CD14-positive monocyte (primary cell): ENCODE results near the gene TAGAP. TPM values are rescaled to one million over a fixed set of nuclear protein-coding genes. Genes with fewer than 3 reads are reported as not detected.

Experiments used
- DNase-seq, 3 donors: peaks; one replicate each; pipeline ENCODE4 v3.0.0-alpha.2; 2011 to 2022
- H2AFZ ChIP-seq: 2 replicates; pipeline ENCODE4 v1.6.0; 2012; ENCODE audit warnings: mild to moderate bottlenecking, low read depth, low read length, inconsistent platforms; ENCODE audit not compliant: insufficient read depth, poor library complexity, severe bottlenecking
- H3K27ac ChIP-seq, 2 donors: 1 replicate in 1 of 2; 2 replicates in 1 of 2; pipeline ENCODE4 v1.5.1; 2012 to 2013; ENCODE audit warnings: low read length in 2 of 2, control low read depth in 1 of 2, inconsistent platforms in 1 of 2, low read depth in 1 of 2, mild to moderate bottlenecking in 1 of 2
- H3K27me3 ChIP-seq, 2 donors: one replicate each; pipeline versions ENCODE4 v1.6.0 to v1.6.1; 2011 to 2013; ENCODE audit warnings: low read length in 2 of 2; ENCODE audit not compliant: control insufficient read depth in 2 of 2, insufficient read depth in 2 of 2
- H3K36me3 ChIP-seq, 2 donors: replicated peaks in 1 of 2; 1 replicate in 1 of 2; 2 replicates in 1 of 2; pipeline versions ENCODE4 v1.5.1 to v1.6.1; 2012 to 2013; ENCODE audit warnings: low read length in 2 of 2, control low read depth in 1 of 2, inconsistent platforms in 1 of 2, mild to moderate bottlenecking in 1 of 2; ENCODE audit not compliant: insufficient read depth in 2 of 2, control insufficient read depth in 1 of 2
- H3K4me1 ChIP-seq, 2 donors: 1 replicate in 1 of 2; 2 replicates in 1 of 2; pipeline versions ENCODE4 v1.5.1 to v1.6.1; 2012 to 2013; ENCODE audit warnings: low read length in 2 of 2, control low read depth in 1 of 2, inconsistent platforms in 1 of 2, mild to moderate bottlenecking in 1 of 2, moderate library complexity in 1 of 2; ENCODE audit not compliant: insufficient read depth in 2 of 2, control insufficient read depth in 1 of 2
- H3K4me2 ChIP-seq: replicated peaks from 2 replicates; pipeline ENCODE3; 2012; ENCODE audit warnings: low read length, moderate library complexity, mild to moderate bottlenecking; ENCODE audit not compliant: poor library complexity, severe bottlenecking; ENCODE audit errors: extremely low read depth
- H3K4me3 ChIP-seq, 3 experiments: fragments of 200-600 bp in 1 of 3; sonication (generic) in 1 of 3; replicated peaks in 1 of 3; 1 replicate in 2 of 3; 2 replicates in 1 of 3; pipeline ENCODE4 v1.5.1; 2011 to 2013; ENCODE audit warnings: low read length in 3 of 3, mild to moderate bottlenecking in 3 of 3, control low read depth in 2 of 3, low read depth in 2 of 3, inconsistent platforms in 1 of 3, moderate library complexity in 1 of 3
- H3K79me2 ChIP-seq: 2 replicates; pipeline ENCODE4 v1.6.0; 2012; ENCODE audit warnings: mild to moderate bottlenecking, control low read depth, inconsistent platforms, low read length, moderate library complexity; ENCODE audit not compliant: insufficient read depth
- H3K9ac ChIP-seq: 2 replicates; pipeline ENCODE4 v1.6.0; 2017; ENCODE audit warnings: low read length, mild to moderate bottlenecking; ENCODE audit not compliant: insufficient read depth, poor library complexity, severe bottlenecking
- H3K9me3 ChIP-seq, 2 donors: replicated peaks in 1 of 2; 1 replicate in 1 of 2; 2 replicates in 1 of 2; pipeline versions ENCODE4 v1.5.1 to v1.6.1; 2012 to 2013; ENCODE audit warnings: low read length in 2 of 2, control low read depth in 1 of 2; ENCODE audit not compliant: control insufficient read depth in 1 of 2, insufficient read depth in 1 of 2
- H4K20me1 ChIP-seq: 2 replicates; pipeline ENCODE4 v1.6.0; 2012; ENCODE audit warnings: mild to moderate bottlenecking, low read length, control low read depth, moderate library complexity; ENCODE audit not compliant: insufficient read depth
- H3K27ac Mint-ChIP-seq, 7 donors: one replicate each; pipeline ENCODE4 v1.8.0; 2020; ENCODE audit warnings: mild to moderate bottlenecking in 7 of 7, mixed read lengths in 7 of 7, moderate library complexity in 6 of 7, inconsistent platforms in 2 of 7
- H3K27me3 Mint-ChIP-seq, 3 donors: one replicate each; pipeline ENCODE4 v1.8.0; 2021 to 2022; ENCODE audit warnings: low read depth in 3 of 3, mild to moderate bottlenecking in 3 of 3, mixed read lengths in 3 of 3, moderate library complexity in 3 of 3, inconsistent platforms in 1 of 3
- H3K36me3 Mint-ChIP-seq, 2 donors: one replicate each; pipeline ENCODE4 v1.8.0; 2020; ENCODE audit warnings: mixed read lengths in 2 of 2, inconsistent platforms in 1 of 2, mild to moderate bottlenecking in 1 of 2
- H3K4me1 Mint-ChIP-seq: one replicate; pipeline ENCODE4 v1.8.0; 2020; ENCODE audit warnings: mild to moderate bottlenecking, mixed read lengths
- H3K4me3 Mint-ChIP-seq, 2 donors: one replicate each; pipeline ENCODE4 v1.8.0; 2020; ENCODE audit warnings: mild to moderate bottlenecking in 2 of 2, mixed read lengths in 2 of 2, moderate library complexity in 1 of 2
- H3K9me3 Mint-ChIP-seq, 7 donors: one replicate each; pipeline ENCODE4 v1.8.0; 2020 to 2022; ENCODE audit warnings: mixed read lengths in 7 of 7, mild to moderate bottlenecking in 6 of 7, moderate library complexity in 6 of 7, inconsistent platforms in 2 of 7
- WGBS: methylation state at CpG from one replicate; pipeline ENCODE4 v1.1.5; 2013; ENCODE audit warnings: missing lambda C conversion rate; ENCODE audit not compliant: insufficient coverage; 5-methylcytosine and 5-hydroxymethylcytosine counted together
- intact Hi-C, 2 donors: fragments of 100-400 bp; cut with micrococcal nuclease; formaldehyde crosslinking; loops; one replicate each; pipeline versions ENCODE4 v1.15.0 to v1.15.1; 2023
- polyA plus RNA-seq, 3 donors: library from polyadenylated mRNA; depleted of rRNA in 1 of 3; unstranded in 2 of 3; stranded (reverse) in 1 of 3; fragments of 300-500 nt in 2 of 3; fragments of >200 nt in 1 of 3; fragmentation: Illumina TruSeq in 2 of 3; gene quantifications; 1 replicate in 2 of 3; 2 replicates in 1 of 3; pipeline ENCODE4 v1.2.3, GENCODE V29; 2012 to 2021
- TF ChIP-seq, protein P1 (sequence below): fragments of 200-600 bp; IDR thresholded peaks from one replicate; pipeline ENCODE4 v1.8.0; 2022; ENCODE audit warnings: antibody characterized with exemption, mild to moderate bottlenecking

The TAGAP gene
- polyA plus RNA-seq, 3 donors, result 51.9 to 299 (median 59.1) TPM

DNA sequence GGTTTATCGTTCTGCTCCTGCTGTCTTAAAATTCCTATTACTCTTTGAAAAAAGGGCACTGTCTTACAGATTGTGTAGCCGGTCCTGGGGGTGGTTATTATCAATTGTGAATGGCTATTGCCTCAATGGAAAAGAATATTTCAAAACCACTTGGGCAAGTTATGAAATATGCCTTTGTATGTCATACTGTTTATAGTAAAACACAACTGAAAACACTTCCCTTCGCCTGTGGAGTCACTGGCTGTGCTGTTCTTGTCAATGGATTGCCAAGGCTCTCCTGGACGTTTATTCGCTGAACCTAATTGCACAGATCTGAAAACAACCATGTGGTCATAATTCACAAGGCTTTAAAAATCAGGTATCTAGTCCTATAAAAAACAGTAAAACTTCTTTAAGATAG is 47.8 kb upstream of the TAGAP start:
- no peaks in the 10 kb centered on the region for H4K20me1 ChIP-seq
- H3K36me3 ChIP-seq, result no peaks in the 10 kb centered on the region
- no peak overlapping the region for H2AFZ ChIP-seq
- H3K27me3 Mint-ChIP-seq, result peaks cover 0 to 2% (median 0%) of the 10 kb centered on the region in 3 donors
- TF ChIP-seq, protein P1, sequence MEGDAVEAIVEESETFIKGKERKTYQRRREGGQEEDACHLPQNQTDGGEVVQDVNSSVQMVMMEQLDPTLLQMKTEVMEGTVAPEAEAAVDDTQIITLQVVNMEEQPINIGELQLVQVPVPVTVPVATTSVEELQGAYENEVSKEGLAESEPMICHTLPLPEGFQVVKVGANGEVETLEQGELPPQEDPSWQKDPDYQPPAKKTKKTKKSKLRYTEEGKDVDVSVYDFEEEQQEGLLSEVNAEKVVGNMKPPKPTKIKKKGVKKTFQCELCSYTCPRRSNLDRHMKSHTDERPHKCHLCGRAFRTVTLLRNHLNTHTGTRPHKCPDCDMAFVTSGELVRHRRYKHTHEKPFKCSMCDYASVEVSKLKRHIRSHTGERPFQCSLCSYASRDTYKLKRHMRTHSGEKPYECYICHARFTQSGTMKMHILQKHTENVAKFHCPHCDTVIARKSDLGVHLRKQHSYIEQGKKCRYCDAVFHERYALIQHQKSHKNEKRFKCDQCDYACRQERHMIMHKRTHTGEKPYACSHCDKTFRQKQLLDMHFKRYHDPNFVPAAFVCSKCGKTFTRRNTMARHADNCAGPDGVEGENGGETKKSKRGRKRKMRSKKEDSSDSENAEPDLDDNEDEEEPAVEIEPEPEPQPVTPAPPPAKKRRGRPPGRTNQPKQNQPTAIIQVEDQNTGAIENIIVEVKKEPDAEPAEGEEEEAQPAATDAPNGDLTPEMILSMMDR, result no peak
- peak overlapping the region; percentile 22 to 77 for H3K27ac ChIP-seq
- H3K4me3 Mint-ChIP-seq, result no peak overlapping the region
- peaks cover 3 to 6% of the 10 kb centered on the region in 2 donors for H3K36me3 Mint-ChIP-seq
- peak overlapping the region; percentile 82 to 95 (median 92) for H3K27ac Mint-ChIP-seq
- peaks cover 46% of the 10 kb centered on the region for H3K4me1 Mint-ChIP-seq
- no peaks in the 10 kb centered on the region for H3K9me3 ChIP-seq
- DNase-seq, result peak; percentile 80 to 97 (median 89)
- H3K27me3 ChIP-seq, result no peaks in the 10 kb centered on the region
- 14% methylated on average over 2 of the region's 5 CpGs for WGBS
- H3K4me3 ChIP-seq, result peak overlapping the region in 1 of 3 experiments; percentile 25
- intact Hi-C loops, result no loop called here
- no peaks in the 10 kb centered on the region for H3K79me2 ChIP-seq
- H3K9ac ChIP-seq, result no peak overlapping the region
- H3K4me2 ChIP-seq, result peak overlapping the region; percentile 45
- H3K4me1 ChIP-seq, result peaks cover 31 to 32% of the 10 kb centered on the region in 2 donors
- peaks cover 0 to 3% (median 0%) of the 10 kb centered on the region in 7 donors for H3K9me3 Mint-ChIP-seq

DNA sequence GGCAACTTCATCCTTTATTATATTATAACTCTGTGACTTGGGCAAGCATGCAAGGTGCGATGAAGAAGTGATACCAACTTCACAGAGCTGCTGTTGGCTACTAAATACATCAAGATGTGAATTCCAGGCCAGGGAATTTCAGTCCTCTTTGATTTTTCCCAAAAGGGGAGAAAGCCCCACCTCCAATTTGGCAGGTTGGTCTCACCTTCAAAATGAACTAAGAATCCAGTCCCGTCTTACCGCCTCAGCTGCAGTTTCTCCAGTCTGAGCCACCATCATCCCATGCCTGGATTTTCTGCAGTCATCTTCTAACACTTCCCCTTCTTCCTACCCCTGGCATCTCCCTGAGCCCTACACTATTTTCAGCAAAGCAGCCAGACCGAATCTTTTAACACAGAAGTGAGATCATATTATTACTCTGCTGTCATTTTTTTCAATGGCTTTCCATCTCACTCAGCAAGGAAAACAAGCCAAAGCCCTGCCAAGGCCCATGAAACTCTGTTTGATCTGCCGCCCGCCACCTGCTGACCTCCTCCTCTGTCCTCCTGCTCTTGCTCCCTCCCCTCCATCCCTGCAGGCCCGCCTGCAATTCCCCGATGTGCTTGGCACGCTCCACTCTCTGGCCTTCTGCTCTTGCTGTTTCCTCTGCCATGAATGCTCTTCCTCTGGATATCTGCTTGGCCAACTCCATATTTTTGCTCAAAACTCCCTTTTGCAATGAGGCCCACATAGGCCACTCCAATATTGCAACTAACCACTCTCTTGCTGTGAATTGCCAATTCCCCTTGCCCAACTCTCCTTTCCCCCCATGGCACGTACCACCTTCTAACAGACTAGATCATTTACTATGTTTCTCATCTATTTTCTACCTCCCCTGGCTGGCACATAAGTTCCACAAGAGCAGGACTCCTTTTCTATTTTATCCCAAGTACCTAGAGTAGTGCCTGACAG is 46.0 kb upstream of the TAGAP start:
- WGBS, result 87% methylated on average over 10 of the region's 10 CpGs
- H2AFZ ChIP-seq, result no peak overlapping the region
- no peak overlapping the region for H3K4me3 Mint-ChIP-seq

More for the DNA sequence above, 46.0 kb upstream of the TAGAP start:
- no peak overlapping the region for H3K4me3 ChIP-seq
- no peaks in the 10 kb centered on the region for H4K20me1 ChIP-seq
- Mint-ChIP-seq H3K27me3 (peaks cover 0 to 2% (median 0%) of the 10 kb centered on the region in 3 donors), H3K36me3 (peaks cover 3 to 6% of the 10 kb centered on the region in 2 donors), H3K27ac (peak overlapping the region in 4 of 7 donors; percentile 9 to 62 (median 28)), H3K4me1 (peaks cover 53% of the 10 kb centered on the region), H3K9me3 (peaks cover 0 to 3% (median 0%) of the 10 kb centered on the region in 7 donors)
- H3K9ac ChIP-seq, result no peak overlapping the region
- no peaks in the 10 kb centered on the region for H3K79me2 ChIP-seq
- intact Hi-C loops, result no loop called here
- H3K4me1 ChIP-seq, result peaks cover 35 to 36% of the 10 kb centered on the region in 2 donors
- H3K27ac ChIP-seq, result no peak overlapping the region
- no peaks in the 10 kb centered on the region for H3K9me3 ChIP-seq
- no peaks in the 10 kb centered on the region for H3K27me3 ChIP-seq
- H3K4me2 ChIP-seq, result no peak overlapping the region
- no peak for DNase-seq
- H3K36me3 ChIP-seq, result no peaks in the 10 kb centered on the region
- TF ChIP-seq, protein P1, result no peak
